A673 (cell line): ENCODE measurements around the gene LAMA2. TPM values are rescaled to one million over a fixed set of nuclear protein-coding genes. Genes with fewer than 3 reads are reported as not detected.

ENCODE experiments used
- BruUV-seq: library from RNA; stranded (reverse); fragments of 400-500 nt; replicated peaks from 2 replicates; lab custom pipeline; 2021; lab: Mats Ljungman, UMichigan
- CTCF ChIA-PET: fragments of 300-600 bp; sonication (Branson Sonifier 250); formaldehyde crosslinking; loops from one replicate; lab custom pipeline; 2022; ENCODE audit warnings: antibody characterized with exemption; lab: Charles Lee
- POLR2A ChIA-PET: fragments of 300-600 bp; sonication (Branson Sonifier 250); formaldehyde crosslinking; loops from one replicate; lab custom pipeline; 2022; ENCODE audit warnings: antibody characterized with exemption; ENCODE audit not compliant: low non-redundant PET; lab: Charles Lee
- DNase-seq: peaks from one replicate; pipeline ENCODE4 v3.0.0-alpha.2; 2015; ENCODE audit warnings: low spot score
- H3K27ac ChIP-seq: fragments of 200-600 bp; sonication (generic); 2 replicates; pipeline ENCODE4 v1.5.1; 2016; ENCODE audit warnings: mixed run types, low read depth, mild to moderate bottlenecking, mixed read lengths, antibody characterized with exemption, low read length; ENCODE audit not compliant: poor library complexity, severe bottlenecking
- H3K27me3 ChIP-seq: fragments of 200-600 bp; sonication (generic); replicated peaks from 2 replicates; pipeline ENCODE4 v1.6.1; 2017; ENCODE audit warnings: mixed run types, low read depth, mild to moderate bottlenecking, mixed read lengths, antibody characterized with exemption, low read length; ENCODE audit not compliant: insufficient read depth, poor library complexity
- H3K36me3 ChIP-seq: fragments of 200-600 bp; sonication (generic); 2 replicates; pipeline ENCODE4 v1.6.1; 2016; ENCODE audit warnings: mixed run types, mild to moderate bottlenecking, mixed read lengths, antibody characterized with exemption, low read length; ENCODE audit not compliant: insufficient read depth, poor library complexity, severe bottlenecking
- H3K4me1 ChIP-seq: fragments of 200-600 bp; sonication (generic); 2 replicates; pipeline ENCODE4 v1.6.1; 2017; ENCODE audit warnings: mixed run types, mild to moderate bottlenecking, mixed read lengths, antibody characterized with exemption, low read length; ENCODE audit not compliant: insufficient read depth, poor library complexity, severe bottlenecking
- H3K4me3 ChIP-seq: fragments of 200-600 bp; sonication (generic); 2 replicates; pipeline ENCODE4 v1.5.1; 2016; ENCODE audit warnings: low read depth, mixed run types, mild to moderate bottlenecking, mixed read lengths, low read length; ENCODE audit not compliant: poor library complexity, severe bottlenecking
- H3K9me3 ChIP-seq: fragments of 200-600 bp; sonication (generic); 2 replicates; pipeline ENCODE4 v1.6.1; 2016; ENCODE audit warnings: mixed run types, low read depth, mild to moderate bottlenecking, mixed read lengths, antibody characterized with exemption, low read length; ENCODE audit not compliant: poor library complexity, severe bottlenecking
- EZH2 ChIP-seq: fragments of 200-600 bp; sonication (generic); IDR thresholded peaks from 2 replicates; pipeline ENCODE4 v1.6.1; 2017; ENCODE audit warnings: borderline replicate concordance, low read depth, mild to moderate bottlenecking, mixed read lengths, antibody characterized with exemption, low read length; ENCODE audit not compliant: poor library complexity, severe bottlenecking
- intact Hi-C: fragments of 100-400 bp; cut with micrococcal nuclease; formaldehyde crosslinking; loops from one replicate; pipeline ENCODE4 v1.10.0; 2022; ENCODE audit not compliant: unreplicated experiment
- total RNA-seq: library from RNA; stranded (reverse); gene quantifications from 2 replicates; pipeline ENCODE4 v1.2.3, GENCODE V29; 2021
- TF ChIP-seq, protein P1 (sequence below): fragments of 300-800, 200-600 bp; sonication (generic); conservative IDR thresholded peaks from 2 replicates; pipeline ENCODE4 v1.5.1; 2017; ENCODE audit warnings: low read depth, mild to moderate bottlenecking, antibody characterized with exemption, low read length, moderate library complexity, mixed read lengths

LAMA2 gene
- total RNA-seq, 1 experiment from 2014 or later, result 2.2 TPM

DNA sequence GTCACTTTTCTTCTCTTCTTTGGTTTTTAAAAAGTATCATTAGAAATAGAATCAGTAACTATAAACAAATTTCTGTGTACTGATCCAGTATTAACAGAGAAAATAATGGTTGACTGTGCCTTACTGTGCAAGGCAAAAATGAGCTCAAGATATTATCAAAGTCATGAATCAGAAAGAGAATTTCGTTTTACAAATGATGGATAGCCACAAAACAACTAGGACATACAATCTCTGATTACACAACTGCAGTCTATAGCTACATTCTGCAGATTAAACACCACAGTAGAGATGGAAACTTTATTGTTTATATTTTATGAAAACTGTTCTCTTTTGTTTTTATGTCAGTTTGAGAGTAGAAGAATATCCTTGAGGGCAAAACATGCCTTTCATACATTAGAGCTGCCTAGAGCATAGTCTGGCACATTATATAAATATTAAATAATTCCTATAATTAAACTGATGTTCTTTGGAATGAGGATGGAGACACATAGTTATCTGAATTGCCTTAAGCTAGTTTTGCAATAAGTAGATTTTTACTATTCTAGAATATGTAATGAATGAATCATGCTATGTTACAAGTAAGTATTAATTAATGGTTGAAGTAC, 333.1 kb downstream of the LAMA2 start:
- no peak for DNase-seq
- Histone ChIP-seq H3K27me3 (no peaks in the 10 kb centered on the region), H3K4me1 (no peaks in the 10 kb centered on the region), H3K36me3 (no peaks in the 10 kb centered on the region), H3K9me3 (no peaks in the 10 kb centered on the region), H3K4me3 (no peak overlapping the region), H3K27ac (no peak overlapping the region)
- CTCF ChIA-PET, result no interaction called here
- intact Hi-C loops, result no loop called here
- TF ChIP-seq, protein P1, sequence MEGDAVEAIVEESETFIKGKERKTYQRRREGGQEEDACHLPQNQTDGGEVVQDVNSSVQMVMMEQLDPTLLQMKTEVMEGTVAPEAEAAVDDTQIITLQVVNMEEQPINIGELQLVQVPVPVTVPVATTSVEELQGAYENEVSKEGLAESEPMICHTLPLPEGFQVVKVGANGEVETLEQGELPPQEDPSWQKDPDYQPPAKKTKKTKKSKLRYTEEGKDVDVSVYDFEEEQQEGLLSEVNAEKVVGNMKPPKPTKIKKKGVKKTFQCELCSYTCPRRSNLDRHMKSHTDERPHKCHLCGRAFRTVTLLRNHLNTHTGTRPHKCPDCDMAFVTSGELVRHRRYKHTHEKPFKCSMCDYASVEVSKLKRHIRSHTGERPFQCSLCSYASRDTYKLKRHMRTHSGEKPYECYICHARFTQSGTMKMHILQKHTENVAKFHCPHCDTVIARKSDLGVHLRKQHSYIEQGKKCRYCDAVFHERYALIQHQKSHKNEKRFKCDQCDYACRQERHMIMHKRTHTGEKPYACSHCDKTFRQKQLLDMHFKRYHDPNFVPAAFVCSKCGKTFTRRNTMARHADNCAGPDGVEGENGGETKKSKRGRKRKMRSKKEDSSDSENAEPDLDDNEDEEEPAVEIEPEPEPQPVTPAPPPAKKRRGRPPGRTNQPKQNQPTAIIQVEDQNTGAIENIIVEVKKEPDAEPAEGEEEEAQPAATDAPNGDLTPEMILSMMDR, result no peak
- TF ChIP-seq EZH2, result no peak
- POLR2A ChIA-PET, result no interaction called here
- BruUV-seq, result no TSS peak

DNA sequence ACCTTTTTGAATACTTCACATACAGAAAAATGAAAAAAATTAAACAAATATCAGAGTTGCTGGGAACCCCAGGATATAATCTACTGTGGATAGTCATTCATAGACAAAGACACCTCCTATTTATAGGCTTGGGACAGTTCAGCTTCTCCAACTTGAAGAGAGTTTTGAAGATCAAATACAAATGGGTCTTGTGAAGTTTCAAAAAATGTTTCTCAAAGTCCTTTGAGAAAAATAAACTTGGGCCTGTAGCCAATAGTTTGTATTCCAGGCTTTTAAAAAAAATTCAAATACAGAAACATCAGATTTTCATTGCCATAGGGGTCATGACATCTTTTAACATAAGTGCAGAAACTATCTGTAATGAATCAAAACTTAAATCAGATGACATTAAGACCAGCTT, 334.8 kb downstream of the LAMA2 start:
- no peaks in the 10 kb centered on the region for H3K9me3 ChIP-seq
- POLR2A ChIA-PET, result no interaction called here

GRCh38 chr6:129233458-129234134, 350.7 kb downstream of the LAMA2 start:
- Histone ChIP-seq H3K4me1 (no peaks in the 10 kb centered on the region), H3K9me3 (no peaks in the 10 kb centered on the region), H3K27ac (no peak overlapping the region), H3K36me3 (no peaks in the 10 kb centered on the region), H3K27me3 (no peaks in the 10 kb centered on the region), H3K4me3 (no peak overlapping the region)
- DNase-seq, result no peak
- ChIA-PET POLR2A (no interaction called here), CTCF (no interaction called here)
- intact Hi-C loops, result no loop called here
- no TSS peak for BruUV-seq
- TF ChIP-seq, protein P1, result no peak
- no peak for TF ChIP-seq EZH2

More for the DNA sequence above, 334.8 kb downstream of the LAMA2 start:
- no peak for DNase-seq
- intact Hi-C loops, result no loop called here
- CTCF ChIA-PET, result no interaction called here
- Histone ChIP-seq H3K4me3 (no peak overlapping the region), H3K27me3 (no peaks in the 10 kb centered on the region), H3K27ac (no peak overlapping the region), H3K4me1 (no peaks in the 10 kb centered on the region), H3K36me3 (no peaks in the 10 kb centered on the region)
- BruUV-seq, result no TSS peak
- TF ChIP-seq EZH2, result no peak
- TF ChIP-seq, protein P1, result no peak
